ENCODE results near the gene HDLBP. TPM values are rescaled to one million over a fixed set of nuclear protein-coding genes. Genes with fewer than 3 reads are reported as not detected.
A peak's percentile ranks its signal among the peaks of the same experiment; 100 is the strongest.

HDLBP gene
- total and polyA plus RNA-seq, 10 of the 15 experiments (the other 5 are each of a cell fraction or from before 2014, with no cell fraction given), result 19.5 to 383 (median 249) TPM

- in situ Hi-C loops (cut with MboI) (no loop called here), intact Hi-C loops (cut with micrococcal nuclease; ENCODE audit: unreplicated experiment) (no loop called here)
- peak overlapping the region; percentile 75 for H3K27ac ChIP-seq (ENCODE audit: control insufficient read depth, insufficient read depth)
- peak; percentile 14; the same call in 2 of the 3 replicates for ATAC-seq
- no peaks in the 10 kb centered on the region for H3K36me3 ChIP-seq (ENCODE audit: control insufficient read depth in 2 of 2, insufficient read depth in 2 of 2, low read length in 1 of 2)
- H3K79me2 ChIP-seq (ENCODE audit: control insufficient read depth, insufficient read depth, low read length), result peaks cover 96% of the 10 kb centered on the region
- H4K20me1 ChIP-seq (ENCODE audit: control insufficient read depth, insufficient read depth), result no peaks in the 10 kb centered on the region
- H2AFZ ChIP-seq (ENCODE audit: control insufficient read depth, low read depth, low read length), result no peak overlapping the region
- H3K27me3 ChIP-seq (replicated peaks in 1 of 2; ENCODE audit: control insufficient read depth in 2 of 2, insufficient read depth in 2 of 2, low read length in 1 of 2), result no peaks in the 10 kb centered on the region
- H3K4me1 ChIP-seq (ENCODE audit: control insufficient read depth, insufficient read depth, low read length), result peaks cover 36% of the 10 kb centered on the region
- POLR2A ChIA-PET, result interaction anchor here (0.7 to 1.4 kb wide), 4 partner anchors 8 to 31 kb away, joined by 3 to 6 read pairs (median 5); no protein-coding TSS in a partner anchor
- SMC1A ChIA-PET (ENCODE audit: uncharacterized antibody, unreplicated experiment), result interaction anchor here (0.7 to 2.4 kb wide), 8 partner anchors 8 to 163 kb away, joined by 3 to 14 read pairs (median 4); no protein-coding TSS in a partner anchor
- 10% methylated on average over 13 of the region's 13 CpGs for WGBS (ENCODE audit: insufficient coverage, insufficient replicate concordance, low lambda C conversion rate, missing lambda C conversion rate)
- BruUV-seq (replicated peaks), result no TSS peak
- FAIRE-seq, result no peak
- H3K4me2 ChIP-seq (ENCODE audit: control insufficient read depth, insufficient read depth), result peak overlapping the region; percentile 85
- CTCF ChIA-PET, result interaction anchor here (1.4 to 3.2 kb wide), 5 partner anchors 28 to 298 kb away, joined by 3 to 15 read pairs (median 4); no protein-coding TSS in a partner anchor
- peak overlapping the region; percentile 64 for H3K4me3 ChIP-seq
- DNase-seq (ENCODE audit: low read depth, low spot score), result no peak
- RAD21 ChIA-PET (ENCODE audit: unreplicated experiment), result interaction anchor here (0.7 to 1.7 kb wide), 7 partner anchors 9 to 391 kb away, joined by 3 to 6 read pairs (median 3); no protein-coding TSS in a partner anchor
- H3K9ac ChIP-seq (ENCODE audit: control insufficient read depth, insufficient read depth, low read length), result peak overlapping the region; percentile 53
- no peaks in the 10 kb centered on the region for H3K9me3 ChIP-seq (replicated peaks; ENCODE audit: control insufficient read depth, insufficient read depth, low read length)
- TF ChIP-seq ZNF384 (IDR thresholded peaks at IDR 0.05; ENCODE audit: borderline replicate concordance, low read depth, low read length) (peak; percentile 48; the same call in 1 of the 2 replicates), CBX5 (IDR thresholded peaks at IDR 0.05; ENCODE audit: low read depth) (no peak), PAX5 (IDR thresholded peaks at IDR 0.05; ENCODE audit: borderline replicate concordance, low read depth, low read length) (0 out of 2 replicates have a peak, but pooled peaks have one; percentile 21), SMC3 (IDR thresholded peaks at IDR 0.05; ENCODE audit: borderline replicate concordance, low read length) (peak; percentile 20; the same call in 1 of the 2 replicates), EED (IDR thresholded peaks at IDR 0.05; ENCODE audit: low read depth) (peak; percentile 90), TAF1 (IDR thresholded peaks at IDR 0.05; ENCODE audit: borderline replicate concordance, low read depth, low read length) (0 out of 2 replicates have a peak, but pooled peaks have one; percentile 13), TBL1XR1 (IDR thresholded peaks at IDR 0.05; ENCODE audit: low read depth, low read length) (0 out of 2 replicates have a peak, but pooled peaks have one; percentile 11), CREM (IDR thresholded peaks at IDR 0.05; ENCODE audit: low read depth) (peak; percentile 34; the same call in 1 of the 2 replicates), SMARCA5 (IDR thresholded peaks at IDR 0.05) (0 out of 2 replicates have a peak, but pooled peaks have one; percentile 33), RAD21 (IDR thresholded peaks at IDR 0.05; ENCODE audit: insufficient read depth, low read depth, low read length) (0 out of 2 replicates have a peak, but pooled peaks have one; percentile 3), NBN (IDR thresholded peaks at IDR 0.05) (peak; percentile 58), IKZF2 (IDR thresholded peaks at IDR 0.05) (peak; percentile 38 to 63; a peak in 2 of 4 replicates), TARDBP (IDR thresholded peaks at IDR 0.05; ENCODE audit: borderline replicate concordance) (no peak), ZNF217 (IDR thresholded peaks at IDR 0.05) (no peak), JUNB (IDR thresholded peaks at IDR 0.05) (peak; percentile 94)
- TF ChIP-seq, protein P1, sequence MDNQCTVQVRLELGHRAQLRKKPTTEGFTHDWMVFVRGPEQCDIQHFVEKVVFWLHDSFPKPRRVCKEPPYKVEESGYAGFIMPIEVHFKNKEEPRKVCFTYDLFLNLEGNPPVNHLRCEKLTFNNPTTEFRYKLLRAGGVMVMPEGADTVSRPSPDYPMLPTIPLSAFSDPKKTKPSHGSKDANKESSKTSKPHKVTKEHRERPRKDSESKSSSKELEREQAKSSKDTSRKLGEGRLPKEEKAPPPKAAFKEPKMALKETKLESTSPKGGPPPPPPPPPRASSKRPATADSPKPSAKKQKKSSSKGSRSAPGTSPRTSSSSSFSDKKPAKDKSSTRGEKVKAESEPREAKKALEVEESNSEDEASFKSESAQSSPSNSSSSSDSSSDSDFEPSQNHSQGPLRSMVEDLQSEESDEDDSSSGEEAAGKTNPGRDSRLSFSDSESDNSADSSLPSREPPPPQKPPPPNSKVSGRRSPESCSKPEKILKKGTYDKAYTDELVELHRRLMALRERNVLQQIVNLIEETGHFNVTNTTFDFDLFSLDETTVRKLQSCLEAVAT (IDR thresholded peaks at IDR 0.05), result peak; percentile 82
- TF ChIP-seq, protein P2, sequence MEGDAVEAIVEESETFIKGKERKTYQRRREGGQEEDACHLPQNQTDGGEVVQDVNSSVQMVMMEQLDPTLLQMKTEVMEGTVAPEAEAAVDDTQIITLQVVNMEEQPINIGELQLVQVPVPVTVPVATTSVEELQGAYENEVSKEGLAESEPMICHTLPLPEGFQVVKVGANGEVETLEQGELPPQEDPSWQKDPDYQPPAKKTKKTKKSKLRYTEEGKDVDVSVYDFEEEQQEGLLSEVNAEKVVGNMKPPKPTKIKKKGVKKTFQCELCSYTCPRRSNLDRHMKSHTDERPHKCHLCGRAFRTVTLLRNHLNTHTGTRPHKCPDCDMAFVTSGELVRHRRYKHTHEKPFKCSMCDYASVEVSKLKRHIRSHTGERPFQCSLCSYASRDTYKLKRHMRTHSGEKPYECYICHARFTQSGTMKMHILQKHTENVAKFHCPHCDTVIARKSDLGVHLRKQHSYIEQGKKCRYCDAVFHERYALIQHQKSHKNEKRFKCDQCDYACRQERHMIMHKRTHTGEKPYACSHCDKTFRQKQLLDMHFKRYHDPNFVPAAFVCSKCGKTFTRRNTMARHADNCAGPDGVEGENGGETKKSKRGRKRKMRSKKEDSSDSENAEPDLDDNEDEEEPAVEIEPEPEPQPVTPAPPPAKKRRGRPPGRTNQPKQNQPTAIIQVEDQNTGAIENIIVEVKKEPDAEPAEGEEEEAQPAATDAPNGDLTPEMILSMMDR (IDR thresholded peaks at IDR 0.05 in 2 of 3, conservative IDR thresholded peaks at IDR 0.05 in 1 of 3; ENCODE audit: control insufficient read depth in 2 of 3, extremely low read depth in 1 of 3, insufficient read depth in 1 of 3, low read depth in 3 of 3, low read length in 3 of 3), result 0 out of 6 replicates have a peak, but pooled peaks of 1 of the 3 experiments have one; percentile 4
- TF ChIP-seq, protein P3, sequence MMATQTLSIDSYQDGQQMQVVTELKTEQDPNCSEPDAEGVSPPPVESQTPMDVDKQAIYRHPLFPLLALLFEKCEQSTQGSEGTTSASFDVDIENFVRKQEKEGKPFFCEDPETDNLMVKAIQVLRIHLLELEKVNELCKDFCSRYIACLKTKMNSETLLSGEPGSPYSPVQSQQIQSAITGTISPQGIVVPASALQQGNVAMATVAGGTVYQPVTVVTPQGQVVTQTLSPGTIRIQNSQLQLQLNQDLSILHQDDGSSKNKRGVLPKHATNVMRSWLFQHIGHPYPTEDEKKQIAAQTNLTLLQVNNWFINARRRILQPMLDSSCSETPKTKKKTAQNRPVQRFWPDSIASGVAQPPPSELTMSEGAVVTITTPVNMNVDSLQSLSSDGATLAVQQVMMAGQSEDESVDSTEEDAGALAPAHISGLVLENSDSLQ (IDR thresholded peaks at IDR 0.05), result peak; percentile 44; the same call in 1 of the 2 replicates
Measured at GRCh38 chr2:241310917-241311566, 4.4 kb downstream of the HDLBP start.

Data from GM12878 (cell line).